ENCODE measurements around the gene PSAT1.

DNA sequence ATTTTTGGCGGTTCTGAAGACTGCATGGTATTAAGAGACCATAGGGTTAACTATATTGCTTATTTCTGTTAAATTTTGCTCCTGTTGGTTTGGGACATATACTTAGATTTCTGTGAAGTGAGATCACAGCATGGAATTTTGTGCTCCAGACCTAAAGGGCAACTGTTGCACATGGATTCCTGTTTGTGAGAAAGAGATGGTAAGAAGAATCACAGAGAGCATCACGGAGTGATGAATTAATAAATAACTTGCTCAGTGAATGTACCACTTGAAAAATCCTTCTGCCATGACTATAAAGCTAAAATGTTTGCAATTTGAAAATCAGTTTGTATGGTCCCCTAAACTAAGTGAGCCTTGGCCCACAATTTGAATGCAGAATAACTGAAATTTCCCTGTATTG lies 4.5 kb downstream of the PSAT1 start:
- TF ChIP-seq, protein P1, sequence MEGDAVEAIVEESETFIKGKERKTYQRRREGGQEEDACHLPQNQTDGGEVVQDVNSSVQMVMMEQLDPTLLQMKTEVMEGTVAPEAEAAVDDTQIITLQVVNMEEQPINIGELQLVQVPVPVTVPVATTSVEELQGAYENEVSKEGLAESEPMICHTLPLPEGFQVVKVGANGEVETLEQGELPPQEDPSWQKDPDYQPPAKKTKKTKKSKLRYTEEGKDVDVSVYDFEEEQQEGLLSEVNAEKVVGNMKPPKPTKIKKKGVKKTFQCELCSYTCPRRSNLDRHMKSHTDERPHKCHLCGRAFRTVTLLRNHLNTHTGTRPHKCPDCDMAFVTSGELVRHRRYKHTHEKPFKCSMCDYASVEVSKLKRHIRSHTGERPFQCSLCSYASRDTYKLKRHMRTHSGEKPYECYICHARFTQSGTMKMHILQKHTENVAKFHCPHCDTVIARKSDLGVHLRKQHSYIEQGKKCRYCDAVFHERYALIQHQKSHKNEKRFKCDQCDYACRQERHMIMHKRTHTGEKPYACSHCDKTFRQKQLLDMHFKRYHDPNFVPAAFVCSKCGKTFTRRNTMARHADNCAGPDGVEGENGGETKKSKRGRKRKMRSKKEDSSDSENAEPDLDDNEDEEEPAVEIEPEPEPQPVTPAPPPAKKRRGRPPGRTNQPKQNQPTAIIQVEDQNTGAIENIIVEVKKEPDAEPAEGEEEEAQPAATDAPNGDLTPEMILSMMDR (IDR thresholded peaks at IDR 0.05), result no peak
- no peak for TF ChIP-seq POLR2A (IDR thresholded peaks at IDR 0.05)
